Measurements from ENCODE around the gene PLPP1.

Gene PLPP1

GRCh38 chr5:55534436-55535198, at the start of gene PLPP1:
TSS of gene PLPP1 (minus strand) at chr5:55534964. CDS start at chr5:55534629, 335 bp downstream.
- DNase-seq: peak; percentile 61

GRCh38 chr5:55583578-55583977, 48.8 kb upstream of the PLPP1 start:
- peak; percentile 34 for DNase-seq

GRCh38 chr5:55582256-55582655, 47.5 kb upstream of the PLPP1 start:
- DNase-seq: no peak

- DNase-seq: no peak
These were observed 45.3 kb upstream of the PLPP1 start for GRCh38 chr5:55580042-55580441.

GRCh38 chr5:55578771-55579170, 44.0 kb upstream of the PLPP1 start:
- DNase-seq: no peak

GRCh38 chr5:55577353-55578060, 42.7 kb upstream of the PLPP1 start:
- DNase-seq: no peak

GRCh38 chr5:55576661-55577060, 41.9 kb upstream of the PLPP1 start:
- no peak for DNase-seq

- DNase-seq: no peak
These were observed 41.2 kb upstream of the PLPP1 start for GRCh38 chr5:55575815-55576583.

- DNase-seq: no peak
These were observed 37.8 kb upstream of the PLPP1 start for GRCh38 chr5:55572600-55572999.

GRCh38 chr5:55572020-55572419, 37.3 kb upstream of the PLPP1 start:
- DNase-seq: no peak

GRCh38 chr5:55570570-55570969, 35.8 kb upstream of the PLPP1 start:
- no peak for DNase-seq

- DNase-seq: no peak
These were observed 35.3 kb upstream of the PLPP1 start for GRCh38 chr5:55570026-55570425.

- DNase-seq: no peak
These were observed 34.7 kb upstream of the PLPP1 start for GRCh38 chr5:55569513-55569865.

- DNase-seq: no peak
These were observed 34.1 kb upstream of the PLPP1 start for GRCh38 chr5:55568654-55569512.

- no peak for DNase-seq
These were observed 30.0 kb upstream of the PLPP1 start for GRCh38 chr5:55564721-55565120.

GRCh38 chr5:55558484-55558883, 23.7 kb upstream of the PLPP1 start:
- no peak for DNase-seq

GRCh38 chr5:55557123-55557522, 22.4 kb upstream of the PLPP1 start:
- no peak for DNase-seq

GRCh38 chr5:55554585-55555202, 19.9 kb upstream of the PLPP1 start:
- DNase-seq: no peak

- no peak for DNase-seq
These were observed 17.1 kb upstream of the PLPP1 start for GRCh38 chr5:55551904-55552303.

- no peak for DNase-seq
These were observed 16.6 kb upstream of the PLPP1 start for GRCh38 chr5:55551358-55551757.

GRCh38 chr5:55547781-55548180, 13.0 kb upstream of the PLPP1 start:
- DNase-seq: no peak

- DNase-seq: peak; percentile 7
These were observed 12.2 kb upstream of the PLPP1 start for GRCh38 chr5:55546947-55547346.

All from NCI-H526 treated with DMSO at 0.1 percent for 48 hours (cell line).